ENCODE results near the gene TMEM17.

Gene TMEM17

DNA sequence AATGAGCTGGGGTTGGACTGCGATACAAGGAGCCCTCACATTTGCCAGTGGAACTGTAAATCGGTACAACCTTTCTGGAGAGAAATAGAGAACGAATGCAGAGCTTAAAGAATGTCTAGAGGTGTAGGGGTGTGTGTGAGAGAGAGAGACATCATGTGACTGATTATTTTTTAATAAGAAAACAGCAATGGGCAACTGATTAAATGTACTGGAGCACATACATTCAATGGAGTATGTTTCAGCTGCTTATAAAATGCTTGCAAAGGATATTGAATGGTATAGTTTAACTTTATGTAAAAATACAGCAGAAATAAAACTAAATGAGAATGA is 391 bp upstream of the TMEM17 start:
- DNase-seq: no peak

GRCh38 chr2:62505109-62505749 is 766 bp downstream of the TMEM17 start:
- no peak for DNase-seq

DNA sequence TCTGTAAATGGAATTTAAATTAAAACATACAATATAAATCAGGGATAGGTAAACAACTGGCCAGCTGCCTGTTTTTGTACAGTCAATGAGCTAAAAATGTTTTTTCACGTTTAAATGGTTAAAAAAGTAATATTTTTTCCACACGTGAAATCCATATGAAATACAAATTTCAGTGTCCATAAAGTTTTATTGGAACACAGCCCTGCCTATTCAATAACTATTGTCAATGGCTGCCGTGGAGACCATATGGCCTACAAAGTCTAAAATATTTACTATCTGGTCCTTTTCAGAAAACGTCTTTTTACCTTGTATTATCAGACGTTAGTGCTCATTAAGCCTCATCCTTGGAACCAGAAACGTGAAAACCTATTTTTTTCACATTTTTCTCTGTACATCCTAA is 1.3 kb downstream of the TMEM17 start:
- no peak for DNase-seq

- no peak for DNase-seq
These were observed 4.0 kb downstream of the TMEM17 start for GRCh38 chr2:62501794-62502500.

DNA sequence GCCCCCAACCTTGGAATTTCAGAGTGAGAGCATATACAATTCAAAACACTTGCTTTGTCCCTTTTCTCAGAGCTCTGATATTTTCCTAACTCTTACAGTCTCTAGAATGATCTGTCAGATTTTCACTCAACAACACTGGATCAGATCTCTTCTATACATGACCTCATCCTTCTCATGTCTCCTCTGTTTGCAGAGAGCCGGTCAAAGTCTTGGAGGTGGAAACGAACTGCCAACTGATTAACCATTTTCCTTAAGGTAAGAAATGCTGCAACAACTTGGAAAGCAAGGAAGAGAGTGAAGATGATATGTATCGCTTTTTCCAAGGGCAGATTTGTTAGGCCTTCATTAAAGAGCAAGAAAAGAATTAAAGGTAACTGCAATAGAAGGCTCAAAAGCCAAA is 4.9 kb downstream of the TMEM17 start:
- no peak for DNase-seq

- no peak for DNase-seq
These were observed 6.5 kb downstream of the TMEM17 start for GRCh38 chr2:62499430-62500060.

DNA sequence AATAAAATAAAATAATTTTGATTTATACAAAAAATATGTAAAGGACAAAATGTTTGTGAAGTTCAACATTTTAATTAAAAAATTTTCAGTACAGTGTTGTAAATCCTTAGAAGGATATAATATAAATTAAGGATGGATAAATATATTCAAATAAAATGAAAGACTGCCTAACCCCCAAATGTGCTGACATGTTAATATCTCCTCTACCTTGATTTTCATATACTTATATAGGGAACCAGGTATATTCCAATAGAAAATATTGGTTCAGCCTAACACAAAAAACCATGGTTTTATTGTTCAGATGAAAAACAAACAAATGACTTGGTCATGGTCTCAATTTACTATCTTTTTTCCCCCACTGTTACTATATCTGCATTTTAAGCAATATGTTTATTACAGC is 7.3 kb downstream of the TMEM17 start:
- DNase-seq: no peak

GRCh38 chr2:62495761-62496160 is 10.2 kb downstream of the TMEM17 start:
- no peak for DNase-seq

- DNase-seq: no peak
These were observed 13.9 kb downstream of the TMEM17 start for GRCh38 chr2:62492048-62492447.

DNA sequence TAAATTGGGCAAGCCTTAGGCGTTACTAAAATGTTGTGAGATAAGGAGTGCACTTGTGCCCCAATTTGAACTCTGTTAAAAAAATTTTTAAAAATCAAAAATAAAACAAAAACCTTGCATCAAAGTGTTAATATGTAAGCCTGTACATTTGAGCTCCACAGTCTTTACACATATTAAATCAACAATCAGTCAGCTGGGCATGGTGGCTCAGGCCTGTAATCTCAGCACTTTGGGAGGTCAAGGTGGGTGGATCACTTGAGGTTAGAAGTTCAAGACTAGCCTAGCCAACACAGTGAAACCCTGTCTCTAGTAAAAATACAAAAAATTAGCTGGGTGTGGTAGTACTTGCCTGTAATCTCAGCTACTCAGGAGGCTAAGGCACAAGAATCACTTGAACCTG is 16.3 kb downstream of the TMEM17 start:
- no peak for DNase-seq

DNA sequence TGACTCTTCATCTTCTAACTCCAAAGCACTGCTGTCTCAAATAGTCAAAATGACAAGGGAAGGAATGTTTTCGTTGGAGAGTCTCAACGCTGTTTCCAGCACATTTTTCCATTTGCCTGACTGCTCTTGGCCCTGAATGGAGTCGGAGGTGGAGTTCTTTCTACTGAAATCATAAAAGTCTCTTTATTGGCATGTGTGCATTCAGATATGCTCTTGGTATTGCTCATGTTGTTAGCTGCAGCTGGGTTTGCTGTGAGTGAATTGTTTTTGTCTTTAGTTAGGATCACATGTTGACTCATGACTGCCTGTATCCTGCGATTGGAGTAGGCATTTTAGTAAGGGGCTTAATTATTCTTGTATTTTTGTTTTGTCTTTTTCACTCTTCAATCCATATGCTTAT is 16.8 kb downstream of the TMEM17 start:
- DNase-seq: peak; percentile 78

DNA sequence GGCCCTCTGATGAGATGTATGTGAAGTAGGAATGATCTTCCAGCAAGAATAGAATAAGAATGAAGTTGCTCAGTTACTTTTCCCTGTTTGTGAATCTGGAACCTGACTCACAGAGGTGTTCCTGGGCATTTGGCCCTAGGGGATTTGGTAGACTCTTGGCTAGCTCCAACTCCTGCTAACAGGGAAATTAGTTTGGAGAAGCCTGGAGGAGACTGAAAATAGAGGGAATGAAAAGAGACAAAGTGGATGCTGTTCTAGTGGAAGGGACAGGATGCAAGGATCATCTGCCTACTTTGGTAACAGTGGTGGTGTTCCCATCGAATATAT is 19.6 kb downstream of the TMEM17 start:
- DNase-seq: no peak

- no peak for DNase-seq
These were observed 20.1 kb downstream of the TMEM17 start for GRCh38 chr2:62485761-62486438.

DNA sequence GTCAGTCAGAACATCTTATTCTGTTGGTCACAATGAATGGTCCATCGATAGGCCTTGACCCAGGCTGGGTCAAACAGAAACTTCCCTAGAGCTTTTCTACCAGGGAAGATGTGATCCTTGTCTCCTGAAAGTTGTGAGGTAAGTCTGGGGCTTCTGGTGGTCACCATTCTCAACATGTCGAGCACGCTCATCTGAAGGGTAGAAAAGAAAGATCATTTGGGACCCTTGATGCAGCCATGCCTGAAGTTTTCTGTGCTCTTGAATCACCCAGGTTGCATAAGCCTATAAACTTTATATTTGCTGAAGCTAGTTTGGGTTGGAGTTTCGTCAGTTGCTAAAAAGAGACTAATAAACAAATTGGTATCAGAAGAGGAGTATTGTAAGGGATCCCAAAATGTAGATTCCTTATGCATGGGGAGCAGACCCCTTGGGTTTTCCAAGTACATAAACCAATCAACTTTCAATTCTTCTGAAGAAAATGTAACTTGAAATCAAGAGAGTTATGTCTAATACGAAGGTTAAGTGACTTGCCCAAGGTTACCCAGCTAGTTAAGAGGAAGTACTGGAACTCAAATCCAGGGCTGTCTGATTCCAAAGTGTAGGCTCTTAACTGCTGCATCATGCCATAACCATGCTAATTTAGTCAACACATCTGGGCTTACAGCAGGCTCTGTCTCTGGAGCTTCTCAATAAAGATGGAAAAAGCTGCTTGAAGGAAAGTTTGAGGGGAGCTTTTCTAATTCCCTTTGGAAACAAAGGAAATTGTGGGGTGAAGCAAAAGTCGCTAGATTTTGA is 23.2 kb downstream of the TMEM17 start:
- no peak for DNase-seq

DNA sequence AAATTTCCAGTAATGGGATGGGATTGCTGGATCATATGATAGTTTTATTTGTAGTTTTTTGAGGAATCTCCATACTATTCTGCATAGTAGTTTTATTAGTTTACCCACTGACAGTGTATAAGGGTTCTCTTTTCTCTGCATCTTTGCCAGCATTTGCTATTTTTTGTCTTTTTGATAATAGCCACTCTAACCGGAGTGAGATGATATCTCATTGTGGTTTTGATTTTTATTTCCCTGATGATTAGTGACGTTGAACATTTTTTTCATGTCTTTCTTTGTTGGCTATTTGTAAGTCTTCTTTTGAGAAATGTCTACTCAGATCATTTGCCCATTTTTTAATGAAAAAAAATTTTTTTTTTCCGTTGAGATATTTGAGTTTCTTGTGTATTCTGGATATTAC is 26.1 kb downstream of the TMEM17 start:
- DNase-seq: no peak

DNA sequence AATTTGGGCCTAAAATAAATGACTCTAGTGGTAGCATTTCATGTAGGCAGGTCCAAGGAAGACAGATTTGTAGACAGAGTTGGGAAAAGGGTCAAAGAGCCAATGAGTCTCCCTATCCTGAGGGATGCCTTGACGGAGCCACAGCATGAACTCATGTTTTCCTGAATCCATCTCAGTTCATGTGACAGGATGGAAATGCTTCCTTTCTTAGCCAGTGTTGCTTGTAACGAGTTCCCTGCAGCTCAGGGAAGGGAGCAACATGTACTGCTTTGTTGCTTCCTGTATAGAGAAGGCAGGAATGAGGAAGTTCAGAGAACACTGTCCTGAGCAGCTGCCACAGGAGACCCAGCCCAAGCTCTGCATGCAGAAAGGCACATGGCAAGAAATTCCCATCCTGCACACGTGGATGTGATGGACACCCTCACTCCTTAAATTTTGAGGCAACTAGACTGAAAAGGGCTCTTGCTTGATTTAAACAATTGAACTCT is 27.9 kb downstream of the TMEM17 start:
- no peak for DNase-seq

- DNase-seq: no peak
These were observed 28.4 kb downstream of the TMEM17 start for GRCh38 chr2:62477573-62477972.

DNA sequence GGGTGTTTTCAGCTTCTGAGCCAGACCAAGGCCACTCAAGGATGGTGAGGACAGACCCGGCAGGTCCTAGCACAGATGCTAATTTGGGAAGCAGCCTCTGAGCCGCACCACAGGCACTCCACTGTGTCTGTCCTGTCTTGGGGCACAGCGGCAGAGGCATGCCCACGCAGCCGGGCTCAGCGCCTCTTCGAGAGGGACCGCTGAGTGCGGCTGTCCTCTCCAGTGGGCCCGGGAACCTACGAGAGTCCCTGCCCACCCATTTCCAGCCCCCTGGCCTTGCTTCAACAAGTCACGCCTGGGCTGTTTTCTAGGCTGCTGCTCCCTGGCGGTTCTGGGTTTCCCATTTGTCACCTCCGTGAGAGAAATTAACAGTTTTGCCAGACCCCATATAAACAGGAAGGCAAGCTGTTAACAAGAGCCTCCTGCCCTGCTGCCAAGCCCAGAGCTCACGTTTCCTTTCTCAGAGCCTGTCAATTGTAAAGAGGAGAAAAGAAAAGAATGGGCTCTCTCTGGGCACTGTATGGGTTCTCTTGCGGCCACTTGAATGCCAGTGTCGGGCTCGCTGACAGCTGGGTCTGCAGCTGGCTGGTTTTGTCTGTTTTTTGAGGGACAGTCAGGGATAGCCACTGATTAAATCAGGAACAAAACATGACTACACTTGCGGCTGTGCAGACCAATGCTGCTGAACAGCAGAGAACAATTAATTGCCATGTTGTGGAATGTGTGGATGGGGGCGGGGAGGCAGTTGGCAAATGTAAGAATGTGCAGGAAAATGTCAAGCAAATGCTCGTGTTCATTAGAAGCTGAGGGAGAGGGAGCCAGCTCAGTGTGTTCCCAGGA is 30.6 kb downstream of the TMEM17 start:
- DNase-seq: peak; percentile 67

DNA sequence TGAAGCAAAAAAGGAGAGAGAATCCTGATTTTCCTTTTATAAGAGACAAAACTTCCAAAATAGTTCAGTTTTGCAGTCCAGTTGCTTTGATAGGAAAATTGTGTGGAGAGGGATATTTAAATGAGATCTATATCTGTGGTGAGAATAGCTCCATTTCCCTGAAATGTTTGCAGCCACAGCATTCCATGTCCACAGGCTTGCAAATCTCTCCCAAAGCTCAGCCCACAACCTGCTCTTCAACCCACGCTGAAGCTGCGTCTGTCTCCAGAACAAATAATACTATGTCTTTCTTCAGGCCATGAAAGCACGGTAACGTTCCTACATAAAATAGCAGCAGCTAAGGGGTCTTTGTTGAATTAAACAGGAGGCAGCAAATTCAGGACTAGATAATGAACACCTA is 31.8 kb downstream of the TMEM17 start:
- no peak for DNase-seq

GRCh38 chr2:62473246-62473827 is 32.7 kb downstream of the TMEM17 start:
- no peak for DNase-seq

DNA sequence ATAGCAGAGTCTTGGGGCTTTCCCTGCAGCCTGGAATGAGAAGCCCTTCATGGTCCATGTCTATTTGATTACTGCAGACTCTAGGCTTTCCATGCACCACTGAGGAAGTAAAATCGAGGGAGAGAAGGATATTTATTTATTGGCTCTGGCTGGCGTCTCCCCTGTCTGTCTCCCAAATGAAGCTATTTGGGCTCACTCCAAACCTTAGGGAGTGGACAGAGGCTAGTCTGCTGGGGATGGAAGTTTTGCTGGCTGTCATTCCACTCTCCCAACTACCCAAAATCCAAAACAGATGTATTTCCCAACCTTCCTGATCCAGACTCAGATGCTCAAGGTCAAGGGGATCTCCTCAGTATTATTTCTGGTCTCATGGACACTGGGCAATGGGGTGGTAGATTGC is 33.7 kb downstream of the TMEM17 start:
- DNase-seq: no peak

DNA sequence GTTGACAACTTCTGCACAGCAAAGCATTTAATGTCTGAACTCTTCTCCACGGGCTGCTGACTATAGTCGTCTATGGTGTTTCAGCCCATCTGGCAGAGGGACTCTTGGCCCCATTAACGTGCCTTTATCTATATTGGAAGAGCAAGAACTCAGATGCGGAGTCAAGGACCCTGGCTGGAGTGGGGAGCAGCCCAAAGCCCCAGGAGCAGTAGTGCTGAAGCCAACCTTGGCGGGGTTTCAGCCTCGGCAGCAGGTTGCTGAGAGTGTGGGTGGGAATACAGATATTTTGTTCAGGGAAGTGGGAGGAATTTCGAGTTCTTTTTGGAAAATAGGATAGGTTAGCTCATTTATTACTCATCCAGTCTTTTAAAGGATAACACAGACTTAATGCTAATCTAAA is 34.2 kb downstream of the TMEM17 start:
- DNase-seq: peak; percentile 74

Measured in left hindlimb (tissue), 1 donor.